Neuronal stem cell (in vitro differentiated cells): ENCODE data around the gene PKP4.
"Not testable (repeated sequence)": the region's sequence is repeated elsewhere in the genome, so short reads cannot be mapped to it uniquely, and the experiment has no call there.

ENCODE experiments used
- DNase-seq: peaks from one replicate; pipeline ENCODE4 v3.0.0-alpha.2; 2013; ENCODE audit warnings: low spot score
- H2AFZ ChIP-seq: one replicate; pipeline ENCODE4 v1.6.1; 2013; ENCODE audit warnings: mild to moderate bottlenecking, low read length, inconsistent platforms
- H2AK5ac ChIP-seq: 2 replicates; pipeline ENCODE4 v1.6.1; 2013; ENCODE audit warnings: low read depth, mild to moderate bottlenecking, inconsistent platforms, low read length, moderate library complexity, mixed read lengths
- H2BK120ac ChIP-seq: 2 replicates; pipeline ENCODE4 v1.6.1; 2013; ENCODE audit warnings: low read depth, mild to moderate bottlenecking, inconsistent platforms, low read length, moderate library complexity, mixed read lengths
- H2BK12ac ChIP-seq: one replicate; pipeline ENCODE4 v1.6.1; 2013; ENCODE audit warnings: low read length, inconsistent platforms
- H2BK15ac ChIP-seq: 2 replicates; pipeline ENCODE4 v1.6.1; 2013; ENCODE audit warnings: mild to moderate bottlenecking, low read length, inconsistent platforms, mixed read lengths
- H2BK5ac ChIP-seq: one replicate; pipeline ENCODE4 v1.6.1; 2013; ENCODE audit warnings: inconsistent platforms, mild to moderate bottlenecking, low read length, moderate library complexity
- H3K14ac ChIP-seq: one replicate; pipeline ENCODE4 v1.6.1; 2013; ENCODE audit warnings: low read length, inconsistent platforms
- H3K18ac ChIP-seq: 2 replicates; pipeline ENCODE4 v1.6.1; 2013; ENCODE audit warnings: low read length, inconsistent platforms
- H3K23ac ChIP-seq: 2 replicates; pipeline ENCODE4 v1.6.1; 2013; ENCODE audit warnings: low read depth, mild to moderate bottlenecking, mixed read lengths, low read length, inconsistent platforms; ENCODE audit not compliant: poor library complexity
- H3K27ac ChIP-seq: replicated peaks from 3 replicates; pipeline ENCODE4 v1.5.1; 2013; ENCODE audit warnings: low read length, inconsistent platforms
- H3K27me3 ChIP-seq, 3 experiments: 2 replicates each; pipeline ENCODE4 v1.6.1; 2013; ENCODE audit warnings: low read length in 3 of 3, mild to moderate bottlenecking in 2 of 3, inconsistent platforms in 1 of 3, low read depth in 1 of 3, mixed read lengths in 1 of 3, moderate library complexity in 1 of 3; ENCODE audit not compliant: control insufficient read depth in 3 of 3, insufficient read depth in 3 of 3
- H3K36me3 ChIP-seq, 2 donors: replicated peaks in 1 of 2; 2 replicates each; pipeline ENCODE4 v1.6.1; 2013; ENCODE audit warnings: low read length in 2 of 2; ENCODE audit not compliant: control insufficient read depth in 2 of 2, insufficient read depth in 2 of 2
- H3K4ac ChIP-seq: 2 replicates; pipeline ENCODE4 v1.6.1; 2013; ENCODE audit warnings: inconsistent platforms, mild to moderate bottlenecking, low read length, moderate library complexity
- H3K4me1 ChIP-seq, 2 donors: 1 replicate in 1 of 2; 2 replicates in 1 of 2; pipeline ENCODE4 v1.6.1; 2013; ENCODE audit warnings: low read length in 2 of 2, low read depth in 1 of 2; ENCODE audit not compliant: control insufficient read depth in 2 of 2, insufficient read depth in 1 of 2
- H3K4me2 ChIP-seq: one replicate; pipeline ENCODE4 v1.6.1; 2013; ENCODE audit warnings: mild to moderate bottlenecking, low read length, inconsistent platforms; ENCODE audit not compliant: insufficient read depth, poor library complexity, severe bottlenecking
- H3K4me3 ChIP-seq, 2 donors: 2 replicates each; pipeline ENCODE4 v1.5.1; 2013; ENCODE audit warnings: low read length in 2 of 2, mild to moderate bottlenecking in 2 of 2, inconsistent platforms in 1 of 2, moderate library complexity in 1 of 2
- H3K79me1 ChIP-seq: one replicate; pipeline ENCODE4 v1.6.1; 2013; ENCODE audit warnings: low read depth, mild to moderate bottlenecking, inconsistent platforms, low read length, moderate library complexity
- H3K9ac ChIP-seq: one replicate; pipeline ENCODE4 v1.6.1; 2013; ENCODE audit warnings: mild to moderate bottlenecking, low read depth, low read length, inconsistent platforms; ENCODE audit not compliant: poor library complexity
- H3K9me3 ChIP-seq, 2 donors: replicated peaks in 1 of 2; 2 replicates each; pipeline versions ENCODE3 to v1.6.1; 2013; ENCODE audit warnings: low read length in 2 of 2, mild to moderate bottlenecking in 2 of 2, inconsistent platforms in 1 of 2, low read depth in 1 of 2, mixed read lengths in 1 of 2, moderate library complexity in 1 of 2; ENCODE audit not compliant: control insufficient read depth in 2 of 2, insufficient read depth in 1 of 2
- H4K8ac ChIP-seq: one replicate; pipeline ENCODE4 v1.6.1; 2013; ENCODE audit warnings: low read depth, mild to moderate bottlenecking, inconsistent platforms, low read length, moderate library complexity
- H4K91ac ChIP-seq: one replicate; pipeline ENCODE4 v1.6.1; 2013; ENCODE audit warnings: low read length, low read depth, mild to moderate bottlenecking, inconsistent platforms; ENCODE audit not compliant: poor library complexity
- WGBS, 2 donors: extraction: QIAGEN DNeasy Blood & Tissue Kit; methylation state at CpG; one replicate each; pipeline ENCODE4 v1.1.7; 2013; ENCODE audit warnings: missing lambda C conversion rate in 2 of 2, mixed read lengths in 1 of 2; ENCODE audit not compliant: insufficient read length in 2 of 2, insufficient replicate concordance in 1 of 2; ENCODE audit errors: extremely low coverage in 2 of 2; 5-methylcytosine and 5-hydroxymethylcytosine counted together

Gene PKP4

GRCh38 chr2:158692372-158693103 lies 235.8 kb downstream of the PKP4 start:
- Histone ChIP-seq H3K4ac (no peak overlapping the region), H2AK5ac (no peak overlapping the region), H3K23ac (no peak overlapping the region), H3K4me1 (no peaks in the 10 kb centered on the region), H3K9me3 (no peaks in the 10 kb centered on the region), H3K79me1 (no peaks in the 10 kb centered on the region), H3K14ac (no peak overlapping the region), H3K4me3 (no peak overlapping the region), H3K18ac (no peak overlapping the region), H2BK5ac (no peak overlapping the region), H3K36me3 (no peaks in the 10 kb centered on the region), H3K27ac (no peak overlapping the region), H2BK15ac (no peak overlapping the region), H4K91ac (no peak overlapping the region), H3K4me2 (no peak overlapping the region), H3K9ac (no peak overlapping the region), H2BK120ac (no peak overlapping the region), H2AFZ (no peak overlapping the region), H2BK12ac (no peak overlapping the region), H3K27me3 (peaks cover 0 to 4% (median 0%) of the 10 kb centered on the region in 3 experiments), H4K8ac (no peak overlapping the region)
- no peak for DNase-seq
- WGBS, 2 donors: no CpG with 5 or more reads among the region's 3 CpGs

- Histone ChIP-seq H3K14ac (no peak overlapping the region), H3K4me2 (no peak overlapping the region), H2AK5ac (no peak overlapping the region), H3K36me3 (no peaks in the 10 kb centered on the region), H3K23ac (no peak overlapping the region), H3K4me3 (no peak overlapping the region), H2BK15ac (no peak overlapping the region), H3K18ac (no peak overlapping the region), H2BK120ac (no peak overlapping the region), H3K79me1 (no peaks in the 10 kb centered on the region), H2BK5ac (no peak overlapping the region), H3K27ac (no peak overlapping the region), H3K4ac (no peak overlapping the region), H2BK12ac (no peak overlapping the region), H2AFZ (no peak overlapping the region), H3K27me3 (peaks cover 0 to 4% (median 0%) of the 10 kb centered on the region in 3 experiments), H3K4me1 (no peaks in the 10 kb centered on the region), H4K8ac (no peak overlapping the region), H4K91ac (no peak overlapping the region), H3K9me3 (no peaks in the 10 kb centered on the region), H3K9ac (no peak overlapping the region)
- no peak for DNase-seq
These were observed 236.7 kb downstream of the PKP4 start for GRCh38 chr2:158693476-158693875.

GRCh38 chr2:158695305-158695704 lies 238.6 kb downstream of the PKP4 start:
- no peak overlapping the region for H3K18ac ChIP-seq
- H2BK15ac ChIP-seq: no peak overlapping the region
- H3K27me3 ChIP-seq: peaks cover 0 to 4% (median 0%) of the 10 kb centered on the region in 3 experiments
- no peaks in the 10 kb centered on the region for H3K79me1 ChIP-seq
- no peak overlapping the region for H4K8ac ChIP-seq
- H3K27ac ChIP-seq: no peak overlapping the region
- H3K4me1 ChIP-seq: no peaks in the 10 kb centered on the region
- no peak overlapping the region for H2AK5ac ChIP-seq
- H3K4ac ChIP-seq: no peak overlapping the region
- H3K4me3 ChIP-seq: no peak overlapping the region
- H3K4me2 ChIP-seq: no peak overlapping the region
- H2BK120ac ChIP-seq: no peak overlapping the region
- no peak overlapping the region for H3K14ac ChIP-seq
- H3K9ac ChIP-seq: no peak overlapping the region
- no peak overlapping the region for H4K91ac ChIP-seq
- no peak overlapping the region for H2AFZ ChIP-seq
- no peak for DNase-seq
- no peaks in the 10 kb centered on the region for H3K36me3 ChIP-seq
- H2BK5ac ChIP-seq: no peak overlapping the region
- no peak overlapping the region for H2BK12ac ChIP-seq
- H3K9me3 ChIP-seq: no peaks in the 10 kb centered on the region
- no peak overlapping the region for H3K23ac ChIP-seq

- not testable (repeated sequence) for H3K4me2 ChIP-seq, H3K14ac ChIP-seq, H2BK120ac ChIP-seq, DNase-seq, H3K79me1 ChIP-seq, H3K9me3 ChIP-seq, H2BK5ac ChIP-seq, H2AFZ ChIP-seq, H4K91ac ChIP-seq, H3K36me3 ChIP-seq, H2BK12ac ChIP-seq, H3K27me3 ChIP-seq, H3K4ac ChIP-seq, H3K4me3 ChIP-seq, H3K4me1 ChIP-seq, H3K9ac ChIP-seq, H2AK5ac ChIP-seq, H3K18ac ChIP-seq, H3K23ac ChIP-seq, H4K8ac ChIP-seq, H2BK15ac ChIP-seq, H3K27ac ChIP-seq
- no CpG with 5 or more reads among the region's 5 CpGs for WGBS, 2 donors
These were observed 239.0 kb downstream of the PKP4 start for GRCh38 chr2:158695744-158696143.
